ENCODE data around the gene CTIF. TPM values are rescaled to one million over a fixed set of nuclear protein-coding genes. Genes with fewer than 3 reads are reported as not detected.

CTIF gene
- total RNA-seq, 1 experiment from 2014 or later, result 5.8 TPM

GRCh38 chr18:48679236-48679635, 140.4 kb downstream of the CTIF start:
- no peak overlapping the region for H3K4me2 ChIP-seq (ENCODE audit: low read length)
- H3F3A ChIP-seq (ENCODE audit: low read length, unreplicated experiment), result no peaks in the 10 kb centered on the region
- H3K9me3 ChIP-seq (ENCODE audit: low read length), result no peaks in the 10 kb centered on the region
- no peaks in the 10 kb centered on the region for H3K9me2 ChIP-seq (replicated peaks; ENCODE audit: low read length)
- ChIA-PET CTCF (no interaction called here), POLR2A (ENCODE audit: unreplicated experiment) (no interaction called here)
- H3K9ac ChIP-seq (ENCODE audit: low read length), result no peak overlapping the region
- DNase-seq, result no peak
- H3K4me3 ChIP-seq (ENCODE audit: low read length), result no peak overlapping the region
- TF ChIP-seq EZH2 (IDR thresholded peaks at IDR 0.05; ENCODE audit: low read length, unreplicated experiment), result no peak
- TF ChIP-seq EZH2phosphoT487 (IDR thresholded peaks at IDR 0.05; ENCODE audit: borderline replicate concordance, low read length), result no peak
- TF ChIP-seq, protein P1, sequence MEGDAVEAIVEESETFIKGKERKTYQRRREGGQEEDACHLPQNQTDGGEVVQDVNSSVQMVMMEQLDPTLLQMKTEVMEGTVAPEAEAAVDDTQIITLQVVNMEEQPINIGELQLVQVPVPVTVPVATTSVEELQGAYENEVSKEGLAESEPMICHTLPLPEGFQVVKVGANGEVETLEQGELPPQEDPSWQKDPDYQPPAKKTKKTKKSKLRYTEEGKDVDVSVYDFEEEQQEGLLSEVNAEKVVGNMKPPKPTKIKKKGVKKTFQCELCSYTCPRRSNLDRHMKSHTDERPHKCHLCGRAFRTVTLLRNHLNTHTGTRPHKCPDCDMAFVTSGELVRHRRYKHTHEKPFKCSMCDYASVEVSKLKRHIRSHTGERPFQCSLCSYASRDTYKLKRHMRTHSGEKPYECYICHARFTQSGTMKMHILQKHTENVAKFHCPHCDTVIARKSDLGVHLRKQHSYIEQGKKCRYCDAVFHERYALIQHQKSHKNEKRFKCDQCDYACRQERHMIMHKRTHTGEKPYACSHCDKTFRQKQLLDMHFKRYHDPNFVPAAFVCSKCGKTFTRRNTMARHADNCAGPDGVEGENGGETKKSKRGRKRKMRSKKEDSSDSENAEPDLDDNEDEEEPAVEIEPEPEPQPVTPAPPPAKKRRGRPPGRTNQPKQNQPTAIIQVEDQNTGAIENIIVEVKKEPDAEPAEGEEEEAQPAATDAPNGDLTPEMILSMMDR (conservative IDR thresholded peaks at IDR 0.05; ENCODE audit: low read depth, low read length), result no peak
- H3K27me3 ChIP-seq (ENCODE audit: low read length), result no peaks in the 10 kb centered on the region
- ATAC-seq, result no peak
- H3K4me1 ChIP-seq (ENCODE audit: insufficient read depth, low read length), result no peaks in the 10 kb centered on the region
- no peaks in the 10 kb centered on the region for H3K79me2 ChIP-seq (ENCODE audit: low read length)
- no TSS peak for BruUV-seq (replicated peaks)
- H2AFZ ChIP-seq (ENCODE audit: low read length), result no peak overlapping the region
- H4K20me1 ChIP-seq (ENCODE audit: low read length), result no peaks in the 10 kb centered on the region
- intact Hi-C loops (cut with micrococcal nuclease), result loop anchor here (5.0 to 10.0 kb wide), 3 partner anchors 363 to 736 kb away; no protein-coding TSS in a partner anchor
- no peak overlapping the region for H3K27ac ChIP-seq (ENCODE audit: low read length)
- H3K36me3 ChIP-seq (ENCODE audit: low read depth, low read length), result no peaks in the 10 kb centered on the region; the same call in 1 of the 2 replicates

DNA sequence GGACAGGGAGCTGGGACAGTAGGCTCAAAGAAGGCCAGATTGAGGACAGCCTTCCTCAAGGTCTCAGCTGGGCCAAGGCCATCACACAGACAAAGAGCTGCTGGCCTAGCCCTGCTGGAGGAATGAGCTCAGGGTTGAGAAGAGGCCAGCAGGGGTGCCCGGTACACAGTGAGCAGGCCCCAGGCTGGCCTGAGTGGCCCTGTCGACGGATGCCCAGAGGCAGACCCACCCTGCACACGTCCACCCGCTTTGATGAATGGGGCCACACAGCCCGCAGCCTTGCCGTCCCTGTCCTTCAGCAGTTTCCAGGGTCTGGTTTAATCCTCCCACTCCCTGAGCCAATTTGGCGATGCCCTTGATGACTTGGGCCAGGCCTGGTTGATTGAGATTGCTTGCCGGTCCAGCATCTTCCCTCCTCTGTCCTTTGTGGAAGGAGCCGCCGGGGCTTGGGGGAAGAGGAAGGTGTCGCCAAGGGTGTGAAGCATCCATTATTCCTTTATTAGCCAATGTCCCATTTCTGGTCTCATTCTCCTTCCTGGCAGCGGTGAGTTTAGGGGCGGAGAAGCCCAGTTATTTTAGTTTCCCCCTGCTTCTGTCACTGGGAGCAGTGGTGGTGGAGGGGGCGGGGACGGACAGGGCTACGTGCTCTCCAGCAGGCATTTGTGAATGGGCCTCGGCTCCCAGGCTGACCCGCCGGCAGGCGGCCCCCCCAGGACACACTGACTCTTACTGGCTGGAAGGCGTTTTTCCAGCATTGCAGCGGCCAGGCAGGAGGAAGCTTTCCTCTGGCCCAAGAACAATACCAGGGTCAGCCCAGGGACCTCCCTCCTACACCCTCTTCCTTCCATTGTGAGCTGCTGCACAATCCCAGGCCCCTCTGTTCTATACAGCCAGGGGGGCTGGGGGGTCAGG, 141.8 kb downstream of the CTIF start:
- CTCF ChIA-PET, result no interaction called here
- no peak overlapping the region for H3K4me3 ChIP-seq (ENCODE audit: low read length)
- BruUV-seq (replicated peaks), result no TSS peak
- no peaks in the 10 kb centered on the region for H3K9me2 ChIP-seq (replicated peaks; ENCODE audit: low read length)
- no peak overlapping the region for H2AFZ ChIP-seq (ENCODE audit: low read length)
- H3K9ac ChIP-seq (ENCODE audit: low read length), result no peak overlapping the region
- no peaks in the 10 kb centered on the region; the same call in 1 of the 2 replicates for H3K36me3 ChIP-seq (ENCODE audit: low read depth, low read length)
- no peak for TF ChIP-seq EZH2phosphoT487 (IDR thresholded peaks at IDR 0.05; ENCODE audit: borderline replicate concordance, low read length)
- TF ChIP-seq EZH2 (IDR thresholded peaks at IDR 0.05; ENCODE audit: low read length, unreplicated experiment), result no peak
- TF ChIP-seq, protein P1 (conservative IDR thresholded peaks at IDR 0.05; ENCODE audit: low read depth, low read length), result no peak
- DNase-seq (no peak), ATAC-seq (no peak)
- H4K20me1 ChIP-seq (ENCODE audit: low read length), result no peaks in the 10 kb centered on the region
- H3K4me2 ChIP-seq (ENCODE audit: low read length), result no peak overlapping the region
- POLR2A ChIA-PET (ENCODE audit: unreplicated experiment), result no interaction called here
- no peaks in the 10 kb centered on the region for H3K79me2 ChIP-seq (ENCODE audit: low read length)
- no peaks in the 10 kb centered on the region for H3K27me3 ChIP-seq (ENCODE audit: low read length)
- H3K4me1 ChIP-seq (ENCODE audit: insufficient read depth, low read length), result no peaks in the 10 kb centered on the region
- no peaks in the 10 kb centered on the region for H3K9me3 ChIP-seq (ENCODE audit: low read length)
- intact Hi-C loops (cut with micrococcal nuclease), result no loop called here
- no peak overlapping the region for H3K27ac ChIP-seq (ENCODE audit: low read length)
- H3F3A ChIP-seq (ENCODE audit: low read length, unreplicated experiment), result no peaks in the 10 kb centered on the region

DNA sequence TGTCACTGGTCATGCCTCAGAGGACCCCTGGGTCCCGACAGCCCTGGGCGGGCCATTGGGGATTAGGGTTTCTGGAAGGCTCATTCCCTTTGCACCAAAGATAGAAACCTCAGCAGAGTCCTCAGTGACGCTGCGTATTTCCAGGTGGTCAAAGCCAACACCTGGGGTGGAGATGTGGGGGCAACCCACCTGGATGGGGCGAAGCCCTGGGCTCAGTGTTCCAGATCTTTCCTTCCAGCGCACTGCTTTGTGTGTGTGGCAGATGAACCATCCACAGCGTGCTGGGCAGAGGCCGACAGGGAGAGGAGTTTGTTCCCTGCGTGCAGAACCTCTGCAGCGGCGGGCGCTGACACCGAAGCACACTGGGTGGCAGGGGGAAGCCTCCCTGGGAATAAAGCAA, 143.9 kb downstream of the CTIF start:
- H2AFZ ChIP-seq (ENCODE audit: low read length), result no peak overlapping the region
- H4K20me1 ChIP-seq (ENCODE audit: low read length), result no peaks in the 10 kb centered on the region
- intact Hi-C loops (cut with micrococcal nuclease), result no loop called here
- DNase-seq (no peak), ATAC-seq (no peak)
- no peak overlapping the region for H3K4me2 ChIP-seq (ENCODE audit: low read length)
- ChIA-PET POLR2A (ENCODE audit: unreplicated experiment) (no interaction called here), CTCF (no interaction called here)
- H3K4me3 ChIP-seq (ENCODE audit: low read length), result no peak overlapping the region
- no peak overlapping the region for H3K9ac ChIP-seq (ENCODE audit: low read length)
- TF ChIP-seq, protein P1 (conservative IDR thresholded peaks at IDR 0.05; ENCODE audit: low read depth, low read length), result no peak
- no peak for TF ChIP-seq EZH2phosphoT487 (IDR thresholded peaks at IDR 0.05; ENCODE audit: borderline replicate concordance, low read length)
- no peak for TF ChIP-seq EZH2 (IDR thresholded peaks at IDR 0.05; ENCODE audit: low read length, unreplicated experiment)
- no TSS peak for BruUV-seq (replicated peaks)
- H3K27me3 ChIP-seq (ENCODE audit: low read length), result no peaks in the 10 kb centered on the region
- no peaks in the 10 kb centered on the region for H3K4me1 ChIP-seq (ENCODE audit: insufficient read depth, low read length)
- no peaks in the 10 kb centered on the region for H3K79me2 ChIP-seq (ENCODE audit: low read length)
- H3K9me2 ChIP-seq (replicated peaks; ENCODE audit: low read length), result no peaks in the 10 kb centered on the region
- H3K27ac ChIP-seq (ENCODE audit: low read length), result no peak overlapping the region
- no peaks in the 10 kb centered on the region for H3K36me3 ChIP-seq (ENCODE audit: low read depth, low read length)
- H3F3A ChIP-seq (ENCODE audit: low read length, unreplicated experiment), result no peaks in the 10 kb centered on the region
- no peaks in the 10 kb centered on the region for H3K9me3 ChIP-seq (ENCODE audit: low read length)
